ENCODE measurements around the gene IKZF4. TPM values are rescaled to one million over a fixed set of nuclear protein-coding genes. Genes with fewer than 3 reads are reported as not detected.
A peak's percentile ranks its signal among the peaks of the same experiment; 100 is the strongest.

Gene IKZF4
- polyA plus RNA-seq, 10 donors = 5.5 to 11.3 (median 7.8) TPM

- DNase-seq = peak; percentile 56 to 67 (median 60)
These were observed 60.8 kb downstream of the IKZF4 start for GRCh38 chr12:56081393-56082347.

GRCh38 chr12:56082382-56082781 is 61.5 kb downstream of the IKZF4 start:
- DNase-seq = no peak

- no peak for DNase-seq
These were observed 62.1 kb downstream of the IKZF4 start for GRCh38 chr12:56082967-56083366.

GRCh38 chr12:56084958-56085543 is 64.2 kb downstream of the IKZF4 start:
- DNase-seq = no peak

- DNase-seq = no peak
These were observed 65.3 kb downstream of the IKZF4 start for GRCh38 chr12:56086096-56086495.

GRCh38 chr12:56086608-56087007 is 65.8 kb downstream of the IKZF4 start:
- no peak for DNase-seq

- DNase-seq = no peak
These were observed 66.4 kb downstream of the IKZF4 start for GRCh38 chr12:56087220-56087619.

Other genes with a start within 250 kb of the IKZF4 start
- 10 to 100 TPM; 62.5 to 85.4 (median 74.6) TPM for gene SARNP, start 203.3 kb upstream of the IKZF4 start, polyA plus RNA-seq (ENCODE audit: insufficient read length in 10 of 10)
- 10 to 100 TPM; 12.1 to 19.4 (median 16.7) TPM for gene ORMDL2, start 203.0 kb upstream of the IKZF4 start, polyA plus RNA-seq (ENCODE audit: insufficient read length in 10 of 10)
- 10 to 100 TPM; 20.1 to 26.6 (median 22.8) TPM for gene DNAJC14, start 191.5 kb upstream of the IKZF4 start, polyA plus RNA-seq (ENCODE audit: insufficient read length in 10 of 10)
- 1 to 10 TPM; 1.9 to 4.9 (median 3.4) TPM for gene MMP19, start 178.1 kb upstream of the IKZF4 start, polyA plus RNA-seq (ENCODE audit: insufficient read length in 10 of 10)
- gene PYM1, start 93.1 kb upstream of the IKZF4 start, polyA plus RNA-seq (ENCODE audit: insufficient read length in 10 of 10) = 10 to 100 TPM; 18.2 to 28.2 (median 21.2) TPM
- 10 to 100 TPM; 12.8 to 49.9 (median 22.0) TPM for gene DGKA, start 89.9 kb upstream of the IKZF4 start, polyA plus RNA-seq (ENCODE audit: insufficient read length in 10 of 10)
- 10 to 100 TPM in 2 of 10 donors, 1 to 10 TPM in 5, under 1 TPM in 3; 0.71 to 38.1 (median 1.4) TPM for gene PMEL, start 55.0 kb upstream of the IKZF4 start, polyA plus RNA-seq (ENCODE audit: insufficient read length in 10 of 10)
- gene CDK2, start 54.2 kb upstream of the IKZF4 start, polyA plus RNA-seq (ENCODE audit: insufficient read length in 10 of 10) = 10 to 100 TPM; 21.0 to 42.1 (median 28.6) TPM
- 100 to 1,000 TPM in 9 of 10 donors, 10 to 100 TPM in 1; 99.4 to 141 (median 121) TPM for gene RAB5B, start 47.0 kb upstream of the IKZF4 start, polyA plus RNA-seq (ENCODE audit: insufficient read length in 10 of 10)
- 10 to 100 TPM; 11.8 to 16.9 (median 12.9) TPM for gene SUOX, start 23.8 kb upstream of the IKZF4 start, polyA plus RNA-seq (ENCODE audit: insufficient read length in 10 of 10)
- gene RPS26, start 20.9 kb downstream of the IKZF4 start, polyA plus RNA-seq (ENCODE audit: insufficient read length in 10 of 10) = 100 to 1,000 TPM in 8 of 10 donors, 10 to 100 TPM in 2; 79.8 to 679 (median 311) TPM
- 100 to 1,000 TPM in 9 of 10 donors, 10 to 100 TPM in 1; 83.9 to 228 (median 151) TPM for gene ERBB3, start 59.1 kb downstream of the IKZF4 start, polyA plus RNA-seq (ENCODE audit: insufficient read length in 10 of 10)
- gene PA2G4, start 83.5 kb downstream of the IKZF4 start, polyA plus RNA-seq (ENCODE audit: insufficient read length in 10 of 10) = 100 to 1,000 TPM in 8 of 10 donors, 10 to 100 TPM in 2; 93.0 to 121 (median 109) TPM
- gene RPL41, start 95.6 kb downstream of the IKZF4 start, polyA plus RNA-seq (ENCODE audit: insufficient read length in 10 of 10) = 1,000 to 10,000 TPM; 4,692 to 6,543 (median 5,537) TPM
- 1 to 10 TPM; 3.4 to 6.3 (median 4.6) TPM for gene ZC3H10, start 97.2 kb downstream of the IKZF4 start, polyA plus RNA-seq (ENCODE audit: insufficient read length in 10 of 10)
- 10 to 100 TPM; 64.1 to 91.1 (median 79.6) TPM for gene ESYT1, start 107.2 kb downstream of the IKZF4 start, polyA plus RNA-seq (ENCODE audit: insufficient read length in 10 of 10)
- gene MYL6B, start 131.5 kb downstream of the IKZF4 start, polyA plus RNA-seq (ENCODE audit: insufficient read length in 10 of 10) = 100 to 1,000 TPM; 502 to 996 (median 790) TPM
- gene MYL6, start 137.3 kb downstream of the IKZF4 start, polyA plus RNA-seq (ENCODE audit: insufficient read length in 10 of 10) = 1,000 to 10,000 TPM; 1,255 to 1,671 (median 1,389) TPM
- gene SMARCC2, start 168.4 kb downstream of the IKZF4 start, polyA plus RNA-seq (ENCODE audit: insufficient read length in 10 of 10) = 10 to 100 TPM; 49.9 to 75.2 (median 61.1) TPM
- gene RNF41, start 200.9 kb downstream of the IKZF4 start, polyA plus RNA-seq (ENCODE audit: insufficient read length in 10 of 10) = 10 to 100 TPM; 31.6 to 52.0 (median 41.4) TPM
- 10 to 100 TPM; 13.7 to 22.0 (median 19.3) TPM for gene NABP2, start 203.3 kb downstream of the IKZF4 start, polyA plus RNA-seq (ENCODE audit: insufficient read length in 10 of 10)
- gene SLC39A5, start 209.0 kb downstream of the IKZF4 start, polyA plus RNA-seq (ENCODE audit: insufficient read length in 10 of 10) = 1 to 10 TPM in 1 of 10 donors, under 1 TPM in 7, not detected in 2; 0.32 to 1.0 (median 0.55) TPM
- gene ANKRD52, start 237.3 kb downstream of the IKZF4 start, polyA plus RNA-seq (ENCODE audit: insufficient read length in 10 of 10) = 10 to 100 TPM; 14.1 to 21.7 (median 18.1) TPM
- 10 to 100 TPM; 13.8 to 34.9 (median 18.4) TPM for gene COQ10A, start 245.9 kb downstream of the IKZF4 start, polyA plus RNA-seq (ENCODE audit: insufficient read length in 10 of 10)